ENCODE results near the gene BTBD9.

BTBD9 gene

DNA sequence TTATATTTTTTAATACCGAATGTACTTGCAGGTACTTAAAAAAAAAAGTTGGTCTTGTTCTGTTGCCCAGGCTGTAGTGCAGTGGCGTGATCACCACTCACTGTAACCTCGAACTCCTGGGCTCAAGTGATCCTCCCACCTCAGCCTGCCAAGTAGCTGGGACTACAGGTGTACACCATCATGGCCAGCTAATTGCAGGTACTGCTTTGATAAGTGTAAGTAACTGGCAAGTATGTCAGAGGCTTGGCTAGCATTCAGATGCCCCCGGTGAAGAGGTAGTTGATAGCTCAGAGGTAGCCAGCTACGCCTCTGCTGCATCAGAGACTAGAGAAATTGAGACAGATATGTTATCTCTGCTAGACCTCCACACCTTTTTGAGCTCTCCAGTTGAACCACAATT lies 40.5 kb downstream of the BTBD9 start:
- DNase-seq (ENCODE audit: low spot score): no peak

DNA sequence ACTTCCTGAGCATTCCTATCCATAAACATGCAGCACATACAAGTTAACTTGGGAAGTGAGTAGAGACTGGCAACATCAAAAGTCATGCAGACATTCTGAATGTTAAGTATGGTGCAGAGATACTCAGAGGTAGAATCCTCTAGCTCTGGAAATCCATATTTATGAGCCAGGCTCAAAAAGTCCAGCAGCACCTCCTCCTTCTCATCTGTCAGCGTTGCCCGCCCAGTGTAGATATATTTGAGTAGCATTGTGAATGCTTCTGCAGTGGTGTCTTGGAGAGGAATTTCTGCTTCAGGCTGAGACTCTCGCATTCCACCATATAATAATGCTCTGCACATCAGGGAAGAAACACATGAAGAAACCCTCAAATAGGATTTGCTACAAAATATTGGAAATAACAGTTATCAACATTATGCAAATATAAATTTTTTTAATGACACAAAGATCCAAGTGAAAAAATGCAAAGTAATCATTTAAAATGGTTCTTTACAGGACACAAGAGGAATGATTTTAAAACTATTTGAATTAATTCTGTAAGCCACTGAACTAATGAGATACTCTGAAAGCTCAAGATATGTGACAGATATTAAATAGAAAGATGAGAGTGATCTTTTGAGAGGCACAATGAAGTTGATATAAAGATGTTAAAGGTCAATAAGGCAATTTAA lies 45.6 kb downstream of the BTBD9 start:
- DNase-seq (ENCODE audit: low spot score): no peak

DNA sequence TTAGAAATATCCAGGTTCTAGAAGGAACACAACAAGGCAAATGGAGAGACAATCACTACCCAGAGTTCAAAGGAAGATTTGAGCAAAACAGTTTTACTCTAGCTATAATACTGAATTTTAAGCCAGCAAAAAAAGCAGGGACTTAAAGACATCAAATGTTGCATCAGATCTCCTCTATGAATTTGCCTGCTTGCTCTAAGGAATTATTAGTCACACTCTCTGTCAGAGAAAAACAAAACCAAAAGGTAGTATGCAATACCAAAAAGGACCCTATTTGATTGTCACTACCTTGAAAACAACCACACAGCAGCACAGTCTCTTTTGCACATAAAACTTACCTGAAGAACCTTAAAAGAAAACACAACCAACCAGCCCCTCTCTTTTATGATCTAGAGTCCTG lies 46.3 kb downstream of the BTBD9 start:
- DNase-seq (ENCODE audit: low spot score): no peak

DNA sequence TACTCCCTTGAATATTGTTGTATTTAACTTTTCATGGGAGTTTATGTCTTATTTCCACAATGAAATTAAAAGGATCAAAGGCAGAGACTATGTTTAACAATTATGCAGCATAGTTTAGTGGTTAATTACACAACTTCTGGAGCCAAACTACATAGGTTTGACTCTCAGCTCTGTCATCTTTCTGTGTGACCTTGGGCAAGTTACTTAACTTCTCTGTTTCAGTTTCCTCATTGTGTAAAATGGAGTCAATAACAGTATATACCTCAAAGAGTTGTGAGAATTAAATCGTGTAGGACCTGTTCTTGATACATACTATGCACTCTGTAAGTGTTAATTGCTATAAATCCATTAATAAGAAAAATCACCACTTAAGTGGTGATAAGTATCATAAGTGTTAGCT lies 48.3 kb downstream of the BTBD9 start:
- DNase-seq (ENCODE audit: low spot score): no peak

DNA sequence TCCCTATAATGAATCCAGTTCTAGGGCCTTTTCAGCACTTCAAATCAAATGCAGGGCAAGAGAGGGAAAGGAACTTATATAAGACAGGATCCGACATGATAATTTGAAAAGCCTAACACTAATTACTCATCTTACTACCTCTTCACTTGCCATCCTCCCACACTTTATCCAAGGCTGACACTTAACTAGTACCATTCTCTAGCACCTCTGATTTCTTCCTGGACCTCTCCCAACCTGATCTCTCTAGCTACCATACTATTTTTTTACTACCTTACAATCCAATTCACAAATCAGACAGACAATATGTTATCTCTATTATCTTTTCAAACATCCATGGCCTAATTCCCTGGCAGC lies 50.4 kb downstream of the BTBD9 start:
- DNase-seq (ENCODE audit: low spot score): no peak

DNA sequence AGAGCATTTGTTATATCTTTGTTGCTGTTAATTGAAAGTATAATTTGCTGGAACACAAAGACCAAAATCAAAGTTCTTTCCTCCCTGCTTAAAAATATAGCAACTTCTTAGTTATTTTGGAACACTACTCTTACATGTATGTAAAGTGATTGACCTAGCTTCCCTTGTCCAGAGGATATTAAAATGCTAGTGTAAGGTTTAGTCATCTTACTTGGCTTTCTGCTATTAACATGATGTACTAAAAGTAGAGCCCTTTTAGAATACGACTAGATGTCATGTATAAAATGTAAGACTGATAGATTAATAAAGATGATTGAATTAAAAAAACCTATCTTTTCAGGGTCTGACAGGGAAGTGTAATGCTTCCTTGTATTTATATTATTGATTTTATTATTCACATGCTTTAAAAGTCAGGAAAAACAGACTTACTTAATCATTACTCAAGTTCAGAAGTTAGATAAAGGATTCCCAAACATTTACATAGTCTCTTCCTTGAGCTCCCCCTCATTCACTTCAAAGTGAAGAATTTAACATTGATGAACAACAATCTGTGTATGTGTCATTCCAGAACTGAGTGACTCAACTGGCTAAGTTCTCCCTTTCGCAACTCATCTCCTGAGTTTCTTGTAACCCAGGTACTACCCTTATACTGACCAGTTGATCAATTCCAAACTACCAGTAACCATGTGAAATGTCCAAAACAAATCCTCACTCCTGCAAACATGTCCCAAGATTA lies 50.9 kb downstream of the BTBD9 start:
- DNase-seq (ENCODE audit: low spot score): peak; percentile 34

DNA sequence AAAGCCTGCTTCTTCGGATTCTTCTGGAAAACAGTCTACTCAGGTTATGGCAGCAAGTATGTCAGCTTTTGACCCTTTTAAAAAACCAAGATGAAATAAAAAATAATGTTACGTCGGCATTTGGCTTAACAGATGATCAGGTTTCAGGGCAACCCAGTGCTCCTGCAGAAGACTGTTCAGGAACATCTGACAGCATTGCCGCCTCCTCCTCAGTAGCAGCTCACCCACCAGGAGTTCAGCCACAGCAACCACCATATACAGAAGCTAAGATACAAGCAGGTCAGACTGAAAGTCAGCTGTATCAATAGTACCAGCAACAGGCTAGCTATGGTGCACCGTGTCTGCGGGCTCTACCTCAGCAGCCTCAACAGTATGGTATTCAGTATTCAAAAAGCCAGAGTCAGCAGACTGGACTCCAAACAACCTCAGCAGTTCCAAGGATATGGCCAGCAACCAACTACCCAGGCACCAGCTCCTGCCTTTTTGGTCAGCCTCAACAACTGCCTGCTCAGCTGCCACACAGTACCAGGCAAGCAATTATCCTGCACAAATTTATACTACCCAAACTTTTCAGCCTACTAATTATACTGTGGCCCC lies 51.9 kb downstream of the BTBD9 start:
- no peak for DNase-seq (ENCODE audit: low spot score)

DNA sequence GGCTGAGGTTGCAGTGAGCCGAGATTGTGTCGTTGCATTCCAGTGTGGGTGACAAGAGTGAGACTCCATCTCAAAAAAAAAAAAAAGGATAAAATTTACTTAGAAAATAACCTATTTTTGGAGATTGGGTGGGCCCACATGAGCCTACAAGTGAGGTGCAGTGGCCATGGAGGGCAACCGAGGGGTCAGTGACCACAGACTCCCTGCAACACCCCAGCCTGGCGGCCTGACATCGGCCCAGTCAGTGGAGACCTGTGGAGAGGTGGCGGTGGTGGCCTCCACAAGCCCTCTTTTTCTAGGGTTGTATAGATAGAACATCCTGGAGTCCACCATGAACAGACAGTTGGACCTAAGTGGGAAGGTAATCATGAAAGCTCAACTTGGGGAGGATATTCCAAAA lies 52.7 kb downstream of the BTBD9 start:
- no peak for DNase-seq (ENCODE audit: low spot score)

DNA sequence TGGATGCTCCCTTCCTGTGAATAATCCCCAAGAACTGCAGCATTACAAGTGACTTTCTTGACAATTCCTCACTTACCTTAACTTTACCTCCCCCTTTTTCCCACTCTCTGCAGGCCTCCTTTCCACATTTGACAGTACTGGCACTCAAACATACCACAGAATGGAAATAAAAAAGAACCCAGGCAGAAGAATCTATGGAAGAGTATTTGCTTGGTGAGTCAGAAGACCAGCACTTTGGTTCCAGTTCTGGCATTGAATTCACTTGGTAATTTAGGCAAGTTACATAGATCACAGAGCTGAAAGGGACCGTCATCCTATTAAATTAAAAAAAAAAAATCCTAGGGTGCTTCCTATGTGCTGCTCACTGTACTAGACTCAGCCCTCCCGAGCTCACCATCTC lies 55.0 kb downstream of the BTBD9 start:
- no peak for DNase-seq (ENCODE audit: low spot score)

DNA sequence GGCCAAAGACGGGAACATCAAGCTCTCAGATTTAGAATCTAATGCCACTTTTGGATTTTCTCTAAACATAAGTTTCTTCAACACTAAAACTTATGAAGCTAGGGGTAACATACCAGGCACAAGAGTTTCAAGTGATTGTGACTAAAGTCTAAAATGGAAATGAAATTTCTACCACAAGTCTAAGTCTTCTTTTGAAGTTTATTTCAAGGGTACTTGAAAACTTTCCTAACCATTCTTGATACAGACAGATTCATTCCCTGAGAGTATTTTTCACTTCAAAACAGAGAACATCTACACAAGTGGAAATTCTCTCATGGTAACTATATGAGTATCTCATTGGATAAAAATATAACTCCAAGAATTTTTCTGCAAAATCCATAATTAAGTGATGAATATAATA lies 56.2 kb downstream of the BTBD9 start:
- no peak for DNase-seq (ENCODE audit: low spot score)

DNA sequence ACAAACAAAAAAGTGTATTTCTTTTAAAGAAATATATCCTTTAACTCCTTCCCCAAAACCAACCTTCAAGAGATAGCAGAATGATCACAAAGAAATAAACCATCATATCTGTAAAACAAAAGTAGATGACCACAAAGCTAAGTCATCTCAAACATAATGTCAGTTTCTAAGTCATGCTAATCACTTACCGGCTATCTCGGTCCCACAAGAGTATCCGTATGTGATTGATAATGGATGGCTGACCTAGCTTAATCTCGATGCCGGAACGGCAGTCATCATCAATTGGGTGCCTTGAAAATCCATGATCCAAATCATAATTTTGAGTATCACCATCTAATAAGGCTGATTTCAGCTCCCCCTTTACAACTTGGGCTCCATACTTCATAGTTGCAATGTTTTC lies 59.7 kb downstream of the BTBD9 start:
- DNase-seq (ENCODE audit: low spot score): no peak

DNA sequence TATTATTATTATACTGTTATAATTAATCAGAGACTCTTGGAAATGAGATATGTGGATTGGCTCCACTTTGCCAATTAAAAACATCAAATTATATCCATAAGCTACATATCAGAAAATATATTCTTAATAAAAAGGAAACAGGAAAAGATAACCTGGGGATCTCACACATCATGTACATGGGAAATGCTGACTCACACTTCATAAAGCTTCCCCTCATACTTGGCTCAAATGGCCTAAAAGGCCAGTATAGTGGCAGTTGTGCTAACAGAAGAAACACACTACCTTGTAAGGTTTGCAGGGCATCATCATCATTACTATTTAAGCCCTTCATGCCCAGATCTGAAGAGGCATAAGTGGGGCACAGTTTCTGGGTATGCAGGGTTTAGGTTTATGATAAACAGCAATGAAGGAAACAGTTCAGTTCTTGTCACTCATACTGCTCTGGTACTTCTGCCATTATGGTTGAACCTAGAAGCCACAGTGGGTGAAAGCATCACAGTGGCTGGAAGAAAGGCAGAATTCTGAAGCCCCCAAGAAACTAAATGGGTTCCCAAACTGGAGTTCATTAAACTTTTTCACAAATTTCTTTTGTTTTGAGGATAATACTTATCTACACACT lies 60.6 kb downstream of the BTBD9 start:
- no peak for DNase-seq (ENCODE audit: low spot score)

DNA sequence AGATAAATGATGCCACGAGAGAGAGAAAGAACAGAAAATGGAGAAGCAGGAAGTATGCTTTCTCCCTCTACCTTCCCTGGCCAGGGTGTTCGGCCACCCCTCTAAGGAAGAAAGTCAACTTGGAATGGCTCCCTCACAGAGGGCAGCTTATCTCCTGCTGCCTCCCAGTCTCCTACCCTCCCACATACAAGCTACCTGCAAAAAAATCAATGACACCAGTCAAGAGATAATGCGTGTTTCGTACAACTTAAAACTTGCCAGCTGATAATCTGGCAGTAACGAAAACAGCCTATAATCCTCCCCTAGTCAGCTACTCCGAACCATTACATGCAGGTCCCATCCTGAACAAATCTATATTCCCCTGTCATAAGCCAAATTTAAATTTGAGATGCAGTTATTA lies 61.7 kb downstream of the BTBD9 start:
- no peak for DNase-seq (ENCODE audit: low spot score)

DNA sequence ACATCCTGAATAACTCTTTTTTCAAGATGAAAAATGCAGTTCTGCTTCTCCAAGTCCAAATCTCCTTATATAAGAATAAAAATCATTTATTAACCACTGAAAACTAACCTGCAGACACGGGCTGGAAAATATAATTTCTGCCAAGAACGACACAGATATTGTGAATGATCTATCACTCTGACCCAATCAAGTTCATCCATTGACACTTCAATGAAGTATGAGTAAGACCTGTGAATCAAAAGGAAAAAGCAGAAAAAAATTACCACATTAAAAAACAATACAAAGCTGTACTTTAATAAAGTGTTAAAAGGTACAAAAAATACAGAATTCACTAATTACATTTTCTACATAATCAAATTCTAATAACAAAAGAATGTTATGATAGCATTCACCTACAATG lies 62.2 kb downstream of the BTBD9 start:
- no peak for DNase-seq (ENCODE audit: low spot score)

DNA sequence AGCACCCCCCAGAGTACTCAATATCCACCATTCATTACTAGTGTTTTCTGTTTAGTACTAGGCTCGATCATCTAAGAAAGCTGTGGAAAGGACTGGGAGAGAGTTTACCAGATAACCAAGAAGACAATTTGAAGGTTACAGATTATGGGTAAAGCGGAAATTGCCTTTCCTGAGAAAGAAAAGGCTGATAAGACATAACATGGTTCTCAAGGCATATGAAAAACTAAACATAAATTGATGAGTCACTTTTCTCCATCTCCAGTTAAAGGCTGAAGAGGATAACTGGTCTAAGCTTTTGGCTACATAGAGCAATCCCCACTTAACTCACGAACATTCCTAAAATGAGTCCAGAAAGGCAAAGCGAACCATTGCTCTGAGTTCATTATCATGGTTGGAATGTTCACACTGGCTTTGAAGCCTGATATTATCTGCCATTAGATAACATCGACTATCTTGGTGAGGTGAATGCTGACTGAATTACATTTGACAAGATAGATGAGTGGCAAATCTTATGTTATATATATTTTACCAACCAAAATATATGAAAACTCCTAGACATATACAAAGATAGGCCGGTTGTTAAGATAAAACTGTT lies 65.8 kb downstream of the BTBD9 start:
- DNase-seq (ENCODE audit: low spot score): no peak

DNA sequence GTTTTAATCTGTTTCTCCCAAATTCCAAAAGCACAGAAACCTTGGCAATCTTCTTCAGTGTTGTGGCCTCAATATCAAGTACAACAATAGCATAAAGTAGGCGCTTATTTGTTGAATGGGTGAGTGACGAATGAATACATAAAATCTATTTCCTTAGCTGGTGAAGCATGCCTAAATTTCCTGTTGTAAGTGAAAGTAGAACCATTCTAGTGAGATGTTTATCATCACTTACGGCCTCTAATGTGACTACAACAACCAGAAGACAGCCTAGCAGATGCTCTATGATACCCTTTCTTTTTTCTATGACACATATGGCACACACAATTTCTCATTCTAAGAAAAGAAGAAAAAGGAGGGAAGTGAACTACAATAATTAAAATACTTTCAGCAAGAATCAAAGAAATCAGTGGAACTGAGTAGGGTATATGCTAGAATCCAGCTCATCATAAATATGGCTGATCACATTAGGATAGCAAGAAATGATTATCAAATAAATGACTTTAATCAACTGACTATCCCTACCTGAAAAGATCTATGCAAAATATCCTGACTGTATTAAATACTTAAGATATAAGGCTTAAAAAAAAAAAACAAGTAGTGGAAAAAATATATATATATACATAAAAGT lies 67.4 kb downstream of the BTBD9 start:
- no peak for DNase-seq (ENCODE audit: low spot score)

DNA sequence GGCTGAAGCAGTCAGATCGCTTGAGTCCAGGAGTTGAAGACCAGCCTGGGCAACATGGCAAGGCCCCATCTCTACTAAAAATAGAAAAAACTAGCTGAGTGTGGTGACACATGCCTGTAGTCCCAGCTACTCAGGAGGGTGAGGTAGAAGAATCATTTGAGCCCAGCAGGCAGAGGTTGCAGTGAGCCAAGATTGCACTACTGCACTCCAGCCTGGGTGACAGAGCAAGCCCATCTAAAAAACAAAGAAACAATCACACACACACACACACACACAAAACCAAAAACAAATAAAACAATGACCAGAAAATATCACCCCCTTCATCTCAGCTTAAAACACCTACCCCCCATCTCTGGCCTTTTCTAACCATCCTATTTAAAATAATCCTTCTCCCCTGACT lies 68.0 kb downstream of the BTBD9 start:
- DNase-seq (ENCODE audit: low spot score): no peak

DNA sequence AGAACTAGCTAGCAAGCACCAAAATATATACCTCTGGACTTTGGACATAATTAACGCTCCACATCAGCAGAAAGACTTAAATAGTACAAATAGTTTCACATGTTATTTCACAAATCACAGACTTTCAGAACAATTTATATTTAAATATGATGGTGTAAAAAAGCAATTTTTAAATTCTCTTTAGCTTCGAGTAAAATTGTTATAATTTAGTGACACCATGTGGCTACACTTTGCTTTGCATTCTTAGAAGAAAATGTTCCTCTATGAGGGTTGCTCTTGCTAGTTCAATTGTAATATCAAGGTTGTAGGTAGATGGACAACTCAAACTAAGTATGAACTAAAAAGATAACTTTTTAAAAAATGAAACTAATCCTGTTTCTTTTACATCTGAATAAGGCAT lies 69.0 kb downstream of the BTBD9 start:
- DNase-seq (ENCODE audit: low spot score): no peak

DNA sequence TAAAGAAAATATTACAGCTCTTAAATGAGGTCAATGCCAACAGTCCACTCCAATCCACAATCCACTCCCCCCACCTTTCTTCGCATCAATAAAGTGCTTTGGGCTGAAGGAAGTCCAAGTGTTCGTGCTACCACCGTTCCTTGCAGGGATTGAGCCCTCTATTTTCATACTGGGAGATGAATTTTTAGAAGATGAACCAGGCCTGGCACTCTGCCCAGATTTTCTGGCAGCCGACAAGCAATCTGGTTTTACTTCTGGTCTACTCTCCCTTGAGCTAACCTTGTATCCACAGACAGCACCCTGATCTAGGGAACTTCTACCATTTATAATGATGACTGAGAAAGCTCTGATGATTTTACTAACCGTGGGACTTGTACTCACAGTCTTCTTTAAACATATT lies 72.3 kb downstream of the BTBD9 start:
- peak; percentile 69 for DNase-seq (ENCODE audit: low spot score)

DNA sequence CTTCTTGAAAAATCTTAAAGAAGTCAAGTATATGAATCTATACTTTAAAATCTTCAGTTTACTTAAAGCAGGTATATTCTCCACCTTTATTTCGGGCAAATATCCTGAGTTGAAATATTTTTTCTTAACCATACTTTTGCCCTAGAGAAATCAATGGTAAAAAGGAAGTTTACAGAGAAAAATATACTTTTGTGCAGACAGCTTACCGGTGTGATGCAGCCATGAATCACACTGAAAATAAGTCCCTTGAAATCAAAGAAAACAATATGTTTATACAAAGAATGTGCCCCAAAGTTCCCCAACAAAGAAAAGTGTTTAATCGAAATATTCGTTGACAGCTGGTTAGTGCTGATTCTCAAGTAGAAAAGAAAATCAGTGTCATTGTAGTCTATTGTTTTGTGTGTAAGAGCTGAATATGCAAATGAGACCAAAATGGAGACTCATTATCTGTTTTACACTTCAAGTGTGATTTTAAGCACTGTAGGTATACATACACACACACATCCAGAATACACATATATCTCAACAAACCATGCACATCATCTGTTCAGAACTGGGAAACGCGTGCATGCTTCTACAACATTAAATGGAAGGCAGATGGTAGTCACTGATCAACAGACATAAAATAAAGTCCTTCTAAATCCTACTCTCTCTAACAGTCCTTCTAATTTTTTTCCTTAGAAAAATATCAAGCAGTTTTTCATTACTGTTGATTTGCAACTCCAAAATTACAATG lies 73.3 kb downstream of the BTBD9 start:
- DNase-seq (ENCODE audit: low spot score): no peak

DNA sequence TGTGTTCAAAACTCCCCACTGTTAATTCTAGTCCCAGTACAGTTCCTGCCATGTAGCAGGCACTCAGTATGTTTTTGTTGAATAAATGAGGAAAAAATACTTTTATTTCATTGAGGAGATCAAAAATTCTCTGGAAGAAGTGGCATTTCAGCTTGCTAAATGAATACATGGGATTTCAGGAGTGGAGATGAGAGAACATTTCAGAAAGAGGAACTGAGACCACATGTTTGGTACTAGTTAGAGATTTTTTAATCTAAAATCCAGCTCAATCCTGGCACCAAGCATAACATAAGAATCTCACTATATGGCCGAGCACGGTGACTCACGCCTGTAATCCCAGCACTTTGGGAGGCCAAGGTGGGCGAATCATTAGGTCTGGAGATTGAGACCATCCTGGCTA lies 75.4 kb downstream of the BTBD9 start:
- DNase-seq (ENCODE audit: low spot score): no peak

DNA sequence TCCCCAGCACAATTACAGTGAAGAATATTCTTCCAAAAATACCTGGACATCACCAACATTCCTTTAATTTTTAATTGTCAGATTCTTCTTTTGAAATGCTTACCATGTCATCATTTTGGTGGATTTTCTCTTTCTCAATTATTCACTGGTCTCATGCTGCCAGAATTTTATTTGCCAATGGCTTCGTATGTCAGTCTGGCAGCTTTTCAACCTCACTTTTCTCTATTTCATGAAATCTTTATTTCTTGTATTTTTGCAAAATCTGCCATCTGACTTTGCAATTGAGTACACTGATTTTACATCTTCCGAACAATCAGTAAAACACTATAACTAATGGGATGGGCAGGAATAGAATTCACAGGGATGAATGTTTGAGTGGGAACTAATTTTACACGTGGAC lies 84.1 kb downstream of the BTBD9 start:
- DNase-seq (ENCODE audit: low spot score): no peak
